Hypothalamus (tissue), 51 donors: ENCODE data around the gene SULT1B1.
"Not testable (repeated sequence)": the region's sequence is repeated elsewhere in the genome, so short reads cannot be mapped to it uniquely, and the experiment has no call there.

ENCODE experiments used
- DNase-seq, 51 donors: peaks; one replicate each; lab custom pipeline; 2025; lab: John Stamatoyannopoulos, UW

The SULT1B1 gene

DNA sequence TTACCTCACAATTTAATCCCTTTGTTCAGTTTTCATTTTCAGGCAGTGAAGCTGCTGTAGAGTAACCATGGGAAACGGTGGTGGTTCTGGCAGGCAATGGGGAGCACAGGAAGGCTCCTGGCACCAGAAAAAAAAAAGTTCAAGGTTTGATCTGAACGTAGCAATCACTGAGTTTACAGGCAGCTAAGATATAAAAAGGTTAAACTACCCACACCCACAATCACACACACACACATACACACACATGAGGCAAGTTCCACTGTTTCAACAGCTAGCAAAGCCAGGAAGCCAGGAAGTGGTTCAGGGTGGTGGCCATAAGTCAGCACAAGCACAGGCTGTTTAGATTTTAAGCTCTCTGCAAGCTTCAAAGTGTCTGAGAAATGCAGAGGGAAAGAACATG, at the start of gene SULT1B1:
TSS of gene SULT1B1 (minus strand) at position 166 of the 400 bp plus-strand sequence. CDS start 5,403 bp downstream, outside the sequence.
- no peak for DNase-seq

DNA sequence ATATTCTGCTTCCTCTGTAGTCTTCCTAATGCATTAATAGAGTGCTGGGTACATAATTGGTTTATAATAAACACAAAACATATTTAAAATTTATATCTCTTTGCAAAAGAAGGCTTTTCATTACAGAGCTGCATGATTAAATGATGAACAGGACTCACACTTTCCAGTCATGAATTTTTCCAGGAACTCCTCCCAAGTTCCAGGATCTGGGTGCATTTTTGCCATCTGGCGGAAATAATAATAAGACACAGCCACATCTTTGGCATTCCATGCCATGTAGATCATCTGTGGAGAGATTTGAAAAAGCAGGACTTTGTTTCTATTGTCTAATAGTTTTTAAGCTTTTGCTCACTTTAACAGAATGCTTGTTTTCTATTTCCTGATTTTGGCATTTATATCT, 40.2 kb upstream of the SULT1B1 start:
- DNase-seq = no peak

- no peak for DNase-seq
These were observed 38.9 kb upstream of the SULT1B1 start for GRCh38 chr4:69799337-69799736.

DNA sequence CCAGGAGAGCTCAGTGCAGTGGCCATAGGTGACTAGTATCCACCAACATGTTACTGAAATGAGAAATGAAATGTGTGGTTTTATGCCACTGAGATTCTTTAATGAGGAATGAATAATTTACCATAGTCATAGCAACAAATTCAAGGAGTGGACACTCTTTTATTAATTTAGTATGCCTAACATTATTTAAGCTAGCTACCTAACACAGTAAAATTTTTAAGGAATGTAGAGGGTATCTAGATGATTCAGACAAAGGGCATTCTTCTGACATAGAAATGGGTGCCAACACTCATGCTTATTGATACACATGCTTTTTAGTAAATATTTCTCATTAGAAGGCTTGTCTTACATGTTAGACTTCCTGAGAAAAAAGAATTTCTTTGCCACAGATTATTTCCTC, 33.3 kb upstream of the SULT1B1 start:
- DNase-seq = no peak

GRCh38 chr4:69787879-69788278, 27.5 kb upstream of the SULT1B1 start:
- no peak for DNase-seq

DNA sequence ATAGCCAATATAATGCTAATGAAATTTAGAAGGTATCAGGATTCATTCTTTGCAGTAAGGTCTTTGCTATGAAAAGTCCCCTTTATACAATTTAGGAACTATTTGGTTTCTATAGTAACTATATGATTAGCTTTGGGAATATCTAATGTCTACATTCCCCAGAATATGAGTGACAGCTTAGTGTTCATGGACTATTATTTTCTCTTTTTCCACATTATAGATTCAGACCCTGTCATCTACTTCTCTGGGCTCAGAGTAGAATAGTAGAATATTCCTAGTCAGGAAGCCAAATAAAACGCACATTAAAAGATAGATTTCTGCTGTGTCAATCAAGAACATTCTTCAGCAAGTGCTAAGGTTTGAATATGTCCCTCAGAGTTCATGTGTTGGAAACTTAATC, 26.1 kb upstream of the SULT1B1 start:
- no peak for DNase-seq

DNA sequence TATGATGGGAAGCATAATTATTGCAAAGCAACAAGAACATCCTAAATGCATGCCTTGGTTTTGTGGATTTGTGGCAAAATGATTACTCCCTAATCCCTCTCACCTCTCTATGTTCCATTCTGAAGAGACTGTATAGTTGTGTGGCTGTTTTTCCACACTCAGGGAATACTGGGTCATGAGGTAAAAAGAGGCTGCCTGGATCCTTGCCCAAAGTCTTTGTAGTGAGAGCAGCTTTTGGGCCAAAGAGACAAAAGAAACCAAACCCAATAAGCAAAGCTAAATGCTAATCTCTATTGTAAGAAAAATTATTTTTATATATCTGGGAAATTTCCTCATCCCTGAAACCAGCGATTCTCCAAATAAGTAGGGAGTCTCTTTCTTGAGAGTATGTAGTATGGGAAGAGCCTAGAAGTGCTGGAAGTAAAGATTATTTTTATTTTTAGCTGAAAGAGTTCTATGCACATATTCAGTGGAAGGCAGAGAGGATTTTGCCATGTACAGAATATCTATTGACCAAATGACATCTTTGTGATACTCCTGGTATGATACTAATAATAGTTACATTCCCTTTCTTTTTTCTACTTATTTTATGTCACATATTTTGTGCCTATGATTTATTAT, 24.9 kb upstream of the SULT1B1 start:
- DNase-seq = no peak

DNA sequence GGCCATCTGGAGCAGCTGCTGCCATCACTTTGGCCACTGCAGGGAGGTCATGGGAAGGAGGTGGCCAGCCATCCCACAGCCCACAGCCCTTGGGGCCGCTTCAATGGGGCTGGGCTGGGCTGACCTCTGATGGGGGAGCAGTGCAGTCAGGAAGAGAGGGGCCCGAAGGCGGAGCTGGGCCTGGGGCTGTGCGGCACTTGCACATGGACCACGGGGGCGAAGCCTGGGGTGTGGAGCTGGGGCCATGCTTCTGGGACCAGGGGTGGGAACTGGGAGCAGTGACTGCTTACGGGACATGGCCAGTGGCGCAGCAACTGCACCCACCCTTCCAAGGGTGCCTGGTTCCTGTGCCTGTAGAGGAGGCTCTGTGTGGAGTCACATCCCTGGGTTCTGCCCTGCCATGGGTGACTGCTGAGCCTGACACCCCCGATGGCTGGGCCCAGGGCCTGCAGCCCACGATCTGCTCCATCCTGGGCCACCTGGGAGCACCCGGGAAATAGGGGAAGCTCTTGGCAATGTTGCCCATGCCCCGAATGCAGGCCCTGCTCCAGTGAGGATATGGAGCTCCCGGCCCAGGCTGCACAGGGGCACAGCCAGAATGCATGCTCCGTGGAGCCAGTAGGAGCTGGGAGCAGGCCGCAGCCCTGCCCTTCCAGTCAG, 22.4 kb upstream of the SULT1B1 start:
- no peak for DNase-seq

DNA sequence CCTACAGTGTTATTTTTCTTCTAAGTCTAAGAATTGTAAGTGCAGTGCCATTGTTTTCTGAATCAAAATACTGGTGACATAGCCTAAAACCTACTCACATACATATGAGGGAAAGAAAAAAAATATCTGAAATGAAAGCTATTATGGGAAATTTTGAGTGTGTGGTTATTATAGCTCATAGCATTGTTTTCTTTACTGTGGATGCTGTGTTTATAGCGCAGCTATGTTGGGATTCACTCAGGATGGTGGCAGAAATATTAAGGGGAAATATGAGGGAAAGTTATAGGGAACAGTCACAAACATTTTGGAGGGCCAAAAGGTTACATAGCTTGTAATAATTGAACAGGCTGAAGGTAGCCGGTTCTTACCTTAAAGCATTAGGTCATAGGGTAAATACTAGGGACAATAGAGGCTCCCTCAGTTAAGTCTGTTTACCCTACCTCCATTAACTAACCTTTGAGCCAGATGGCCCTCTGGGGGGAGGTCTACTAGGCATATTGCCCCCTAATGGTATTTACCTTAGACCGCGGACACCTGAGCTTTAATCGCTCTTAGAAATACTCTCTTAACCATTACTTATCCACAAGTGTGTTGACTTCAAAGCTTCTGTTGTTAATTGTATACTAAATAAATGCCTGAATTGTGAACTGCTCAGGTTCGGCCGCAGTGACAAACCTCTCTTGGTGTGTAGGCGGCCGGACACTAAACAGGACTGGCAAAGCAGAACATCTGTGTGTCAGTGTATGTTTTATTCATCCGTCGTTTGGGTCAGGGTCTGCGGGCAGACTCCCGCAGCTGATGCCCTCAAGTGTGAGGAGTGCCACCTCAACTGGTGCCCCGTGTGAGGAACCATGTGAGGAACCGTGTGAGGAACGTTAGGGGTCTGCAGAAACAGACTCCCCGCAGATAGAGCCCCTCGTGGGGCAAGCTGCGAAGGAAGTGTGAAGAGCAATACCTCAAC, 21.3 kb upstream of the SULT1B1 start:
- DNase-seq = no peak

DNA sequence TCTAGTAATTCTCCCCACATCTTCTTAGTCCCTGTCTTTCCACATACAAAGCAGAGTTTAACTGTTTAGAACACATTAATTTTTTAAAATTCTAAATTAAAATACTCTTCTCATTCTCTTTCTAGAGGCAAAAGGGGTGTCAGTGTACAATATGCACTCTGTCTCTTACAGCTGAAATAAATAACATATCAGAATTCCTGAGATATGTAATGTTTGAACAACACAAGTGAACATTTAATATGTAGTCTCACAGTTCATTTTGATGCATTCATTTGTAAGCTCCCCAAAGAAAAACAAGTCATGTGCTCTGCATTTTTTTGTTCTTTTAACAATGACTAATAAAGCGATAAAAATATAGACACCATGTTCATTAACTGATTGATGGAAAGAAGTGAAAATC, 19.7 kb upstream of the SULT1B1 start:
- DNase-seq = no peak

- DNase-seq = no peak
These were observed 16.3 kb upstream of the SULT1B1 start for GRCh38 chr4:69776696-69777095.

DNA sequence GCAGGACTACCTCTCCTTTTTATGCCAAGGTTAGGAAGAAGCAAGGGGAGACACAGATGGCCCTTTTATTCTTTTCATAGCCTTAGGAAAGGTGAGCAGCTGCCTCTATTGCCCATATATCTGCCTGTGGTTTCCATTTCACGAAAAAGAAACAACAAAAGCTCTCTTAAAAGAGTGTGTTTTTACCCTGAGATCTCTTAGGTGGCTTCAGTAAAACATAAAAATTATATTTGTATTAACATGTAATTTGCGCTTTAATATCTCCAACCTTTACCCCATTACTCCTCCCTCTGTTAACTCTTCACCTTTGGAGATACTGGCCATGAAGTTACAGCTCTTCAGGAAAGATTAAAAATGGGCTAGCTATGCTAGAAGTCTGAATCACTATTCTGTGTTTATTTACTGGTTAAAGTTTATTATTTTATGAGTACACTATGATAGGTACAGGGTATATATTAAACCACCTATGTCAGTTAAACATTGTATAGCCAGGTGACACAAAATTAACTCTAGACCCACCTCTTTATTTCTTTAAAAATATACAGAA, 15.0 kb upstream of the SULT1B1 start:
- DNase-seq = no peak

DNA sequence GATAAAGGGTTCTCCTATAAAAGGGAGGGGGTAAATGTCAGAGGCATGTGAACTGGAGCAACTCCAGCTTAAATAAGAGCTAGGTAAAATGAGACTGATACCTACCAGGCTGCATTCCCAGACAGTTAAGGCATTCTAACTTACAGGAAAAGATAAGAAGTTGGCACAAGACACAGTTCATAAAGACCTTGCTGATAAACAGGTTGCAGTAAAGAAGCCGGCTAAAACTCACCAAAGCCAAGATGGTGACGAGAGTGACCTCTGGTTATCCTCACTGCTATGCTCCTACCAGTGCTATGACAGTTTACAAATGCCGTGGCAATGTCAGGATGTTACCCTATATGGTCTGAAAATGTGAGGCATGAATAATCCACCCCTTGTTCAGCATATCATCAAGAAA, 13.1 kb upstream of the SULT1B1 start:
- no peak for DNase-seq

GRCh38 chr4:69768554-69768953, 8.1 kb upstream of the SULT1B1 start:
- DNase-seq = not testable (repeated sequence)

DNA sequence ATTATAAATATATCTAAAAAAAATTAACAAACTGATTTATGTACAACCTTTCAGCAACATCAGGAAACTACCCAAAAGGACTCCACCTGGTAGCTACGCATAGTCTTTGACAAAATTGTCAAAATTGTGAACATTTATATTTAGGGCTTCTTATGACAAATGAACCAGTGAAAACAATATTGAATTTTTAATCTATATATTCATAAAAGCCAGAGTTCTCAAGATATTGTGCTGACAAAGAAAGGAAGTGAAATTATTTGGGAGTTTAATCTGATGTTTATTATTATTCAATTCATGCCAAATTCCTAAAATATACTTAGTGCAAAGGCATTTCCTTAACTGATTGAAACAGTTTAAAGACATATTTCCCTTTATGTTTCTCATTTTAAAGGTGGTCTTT, 5.3 kb upstream of the SULT1B1 start:
- no peak for DNase-seq

- no peak for DNase-seq
These were observed 3.9 kb upstream of the SULT1B1 start for GRCh38 chr4:69764311-69764710.

DNA sequence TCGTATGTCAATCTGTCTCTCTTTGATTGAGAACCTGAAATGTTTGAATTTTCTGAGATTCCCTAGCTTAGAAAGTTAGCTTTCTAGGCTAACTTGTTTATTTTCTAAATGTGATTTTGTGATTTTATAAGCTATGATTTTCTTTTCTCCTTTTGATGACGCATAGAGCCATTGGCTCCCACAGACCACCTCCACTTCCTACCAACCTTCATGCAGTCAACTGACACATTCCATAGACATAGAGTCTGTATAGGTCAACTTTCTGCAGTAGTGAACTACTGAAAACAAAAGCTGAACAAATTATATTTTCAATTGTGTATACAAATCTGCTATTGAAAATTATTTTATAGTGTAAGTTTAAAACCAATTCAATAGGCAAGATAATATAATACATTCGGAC, 2.8 kb upstream of the SULT1B1 start:
- no peak for DNase-seq

GRCh38 chr4:69759189-69759604, 1.2 kb downstream of the SULT1B1 start:
- DNase-seq = no peak

DNA sequence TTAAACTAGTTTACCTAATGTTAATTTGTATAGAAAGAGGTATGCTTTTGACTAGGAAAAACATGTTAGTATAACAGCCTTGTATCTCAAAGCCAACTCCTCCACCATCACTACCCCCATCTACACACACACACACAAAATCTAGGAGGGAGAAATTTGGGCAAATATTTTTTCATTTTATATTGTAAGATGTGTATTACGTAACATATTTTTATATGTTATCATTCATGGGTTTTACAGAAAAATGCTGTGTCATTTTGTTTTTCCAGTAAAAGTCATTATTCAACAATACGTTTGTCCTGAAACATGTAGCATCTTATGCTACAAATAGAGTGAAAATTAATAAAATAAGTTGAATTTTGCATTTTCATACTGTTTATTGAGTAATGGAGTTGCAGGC, 3.0 kb downstream of the SULT1B1 start:
- no peak for DNase-seq

DNA sequence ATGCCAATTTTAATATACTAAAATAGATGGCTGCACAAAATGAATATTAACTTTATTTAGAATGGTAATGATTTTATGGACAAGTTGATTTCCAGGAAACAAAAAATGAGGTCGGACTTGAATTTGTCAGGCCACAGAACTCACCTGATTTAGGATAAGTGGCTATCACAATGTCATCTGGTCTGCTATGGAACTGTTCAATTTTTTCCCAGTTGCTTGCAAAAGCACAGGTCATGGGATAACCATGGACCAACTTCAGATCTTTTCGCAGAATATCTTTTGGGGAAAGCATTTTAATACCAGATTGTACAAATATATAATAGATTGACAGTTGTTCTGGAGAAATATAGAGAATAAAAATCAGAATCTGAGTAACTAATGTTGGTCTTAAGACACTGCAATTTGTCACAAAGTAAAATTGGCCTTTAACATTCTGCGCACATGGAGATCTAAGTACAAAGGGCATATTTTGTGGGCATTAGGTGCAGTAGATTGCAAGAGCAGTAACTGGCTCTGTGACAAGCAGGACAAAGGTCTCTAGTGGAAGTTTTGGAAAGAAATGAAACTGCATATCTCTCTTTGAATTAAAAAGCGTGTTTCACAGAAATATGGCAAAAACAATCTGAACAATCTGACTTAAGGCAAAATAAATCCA, 5.4 kb downstream of the SULT1B1 start:
- DNase-seq = no peak

DNA sequence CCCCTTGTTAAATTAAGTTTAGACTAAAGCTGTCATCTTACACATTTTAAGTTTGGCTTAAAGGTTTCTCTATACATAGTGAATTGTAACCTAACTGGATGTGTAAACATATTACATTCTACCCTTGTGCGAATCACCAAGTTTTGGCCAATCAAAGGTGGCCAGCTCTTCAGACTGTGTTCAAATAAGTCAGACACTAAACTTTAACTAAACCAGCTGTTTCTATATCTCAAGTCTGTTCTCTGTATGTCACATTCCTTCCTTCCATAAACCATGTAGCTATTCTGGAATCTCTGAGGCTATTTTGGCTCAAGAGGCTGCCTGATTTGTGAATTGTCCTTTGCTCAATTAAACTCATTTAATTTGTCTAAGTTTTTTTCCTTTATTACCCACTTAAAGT, 6.7 kb downstream of the SULT1B1 start:
- DNase-seq = no peak
